Pancreas (tissue), 10 donors: ENCODE data around the gene TMEM54. TPM values are rescaled to one million over a fixed set of nuclear protein-coding genes. Genes with fewer than 3 reads are reported as not detected.

Experiments used
- ATAC-seq, 4 donors: fragments of 200-7000 bp; cut with Tn5 transposase; one replicate each; pipeline versions ENCODE4 v1.8.0 to v1.9.1; 2020; ENCODE audit warnings: mild to moderate bottlenecking in 4 of 4, moderate library complexity in 4 of 4
- DNase-seq, 6 donors: peaks; one replicate each; pipeline ENCODE4 v3.0.0-alpha.2; 2020
- FAIRE-seq: peaks from 2 replicates; lab custom pipeline; 2012; peaks lifted over from hg19 to GRCh38; lab: Jason Lieb, UNC
- H3K27ac ChIP-seq, 4 donors: fragments of 200-600 bp; sonication (generic); 1 replicate in 3 of 4; 2 replicates in 1 of 4; pipeline versions ENCODE4 v1.5.0 to v1.8.0; 2020
- H3K27me3 ChIP-seq, 4 donors: fragments of 200-600 bp; one replicate each; pipeline ENCODE4 v1.8.0; 2021
- H3K36me3 ChIP-seq, 3 donors: fragments of 200-600 bp; sonication (generic) in 1 of 3; one replicate each; pipeline versions ENCODE4 v1.5.0 to v1.8.0; 2020 to 2021
- H3K4me1 ChIP-seq, 3 donors: fragments of 200-600 bp; one replicate each; pipeline ENCODE4 v1.8.0; 2021
- H3K4me3 ChIP-seq, 4 donors: fragments of 200-600 bp; sonication (generic) in 2 of 4; one replicate each; pipeline versions ENCODE4 v1.5.0 to v1.8.0; 2020 to 2021
- H3K9me3 ChIP-seq, 4 donors: fragments of 200-600 bp; one replicate each; pipeline ENCODE4 v1.8.0; 2021
- CTCF ChIP-seq, 4 donors: fragments of 200-600 bp; sonication (generic) in 3 of 4; IDR thresholded peaks; one replicate each; pipeline versions ENCODE4 v1.5.0 to v1.8.0; 2021; ENCODE audit warnings: antibody characterized with exemption in 4 of 4
- WGBS, 2 donors: extraction: QIAGEN DNeasy Blood & Tissue Kit; methylation state at CpG; one replicate each; pipeline ENCODE4 v1.1.7; 2013; 5-methylcytosine and 5-hydroxymethylcytosine counted together
- intact Hi-C, 3 donors: fragments of 100-400 bp; cut with DNase I; formaldehyde crosslinking; loops; one replicate each; pipeline versions ENCODE4 v1.11.1 to v1.14.2; 2022
- polyA plus RNA-seq, 2 donors: library from polyadenylated mRNA; stranded (reverse); fragments of 200-250 nt; gene quantifications; one replicate each; pipeline ENCODE4 v1.2.3, GENCODE V29; 2013
- total RNA-seq, 6 donors: library from RNA; stranded (reverse); fragmentation: NEBNext Ultra II Directional in 4 of 6; extraction: Animal tissue kit (Norgen Biotek cat#: 25700) in 4 of 6; gene quantifications; one replicate each; pipeline versions ENCODE4 v1.2.1 to v1.2.4, GENCODE V29; 2021 to 2023
- donor health status: healthy with polysubstance abuse.
- donor health status: DM: no; HTN: no; CAD: no; lungs with moderate emphysema.
- donor health status: DM: no; HTN: no; CAD: no.
- donor health status: control.
- donor health status: control.
- donor health status: Bipolar disorder and iron deficiency.
- donor health status: DM: yes; HTN: yes; CAD: no.
- donor health status: DM: no; HTN: no; CAD: no.
- donor health status: DM: no; HTN: no; CAD: no.
- donor health status: DM: yes; HTN: yes; CAD: no.

The TMEM54 gene
- total and polyA plus RNA-seq, 8 donors, result 11.9 to 39.5 (median 23.6) TPM

GRCh38 chr1:32898056-32898455 lies 3.1 kb downstream of the TMEM54 start:
- Histone ChIP-seq H3K9me3 (no peaks in the 10 kb centered on the region), H3K4me3 (no peak overlapping the region), H3K36me3 (no peaks in the 10 kb centered on the region), H3K4me1 (peaks cover 0 to 3% (median 3%) of the 10 kb centered on the region in 3 donors), H3K27me3 (no peaks in the 10 kb centered on the region), H3K27ac (no peak overlapping the region)
- intact Hi-C loops, result no loop called here
- no peak for ATAC-seq
- no peak for FAIRE-seq
- DNase-seq, result peak in 1 of 6 donors; percentile 30
- 92 to 95% methylated on average over 9 of the region's 9 CpGs for WGBS, 2 donors
- no peak for TF ChIP-seq CTCF (IDR thresholded peaks at IDR 0.05)

GRCh38 chr1:32897082-32898049 lies 3.8 kb downstream of the TMEM54 start:
- no peaks in the 10 kb centered on the region for H3K9me3 ChIP-seq
- peaks cover 0 to 6% (median 3%) of the 10 kb centered on the region in 3 donors for H3K4me1 ChIP-seq
- intact Hi-C loops, result no loop called here
- no peak overlapping the region for H3K27ac ChIP-seq
- H3K36me3 ChIP-seq, result no peaks in the 10 kb centered on the region
- peak in 2 of 6 donors; percentile 17 to 26 for DNase-seq
- H3K4me3 ChIP-seq, result no peak overlapping the region
- FAIRE-seq, result no peak
- H3K27me3 ChIP-seq, result no peaks in the 10 kb centered on the region
- TF ChIP-seq CTCF (IDR thresholded peaks at IDR 0.05), result no peak
- 77 to 82% methylated on average over 11 of the region's 11 CpGs for WGBS, 2 donors
- no peak for ATAC-seq

GRCh38 chr1:32896451-32896850 lies 4.7 kb downstream of the TMEM54 start:
- Histone ChIP-seq H3K27me3 (no peaks in the 10 kb centered on the region), H3K36me3 (no peaks in the 10 kb centered on the region), H3K27ac (no peak overlapping the region), H3K4me1 (peaks cover 0 to 6% (median 3%) of the 10 kb centered on the region in 3 donors), H3K9me3 (no peaks in the 10 kb centered on the region), H3K4me3 (no peak overlapping the region)
- no peak for ATAC-seq
- TF ChIP-seq CTCF (IDR thresholded peaks at IDR 0.05), result no peak
- 70 to 75% methylated on average over 5 of the region's 5 CpGs for WGBS, 2 donors
- intact Hi-C loops, result no loop called here
- peak in 2 of 6 donors; percentile 33 to 44 for DNase-seq
- no peak for FAIRE-seq

GRCh38 chr1:32895325-32896215 lies 5.6 kb downstream of the TMEM54 start:
- DNase-seq, result peak in 2 of 6 donors; percentile 52 to 59
- intact Hi-C loops, result no loop called here
- Histone ChIP-seq H3K9me3 (no peaks in the 10 kb centered on the region), H3K36me3 (no peaks in the 10 kb centered on the region), H3K4me3 (no peak overlapping the region), H3K27me3 (no peaks in the 10 kb centered on the region), H3K27ac (no peak overlapping the region), H3K4me1 (peaks cover 0 to 5% (median 1%) of the 10 kb centered on the region in 3 donors)
- no peak for TF ChIP-seq CTCF (IDR thresholded peaks at IDR 0.05)
- FAIRE-seq, result no peak
- 91 to 95% methylated on average over 24 to 26 of the region's 26 CpGs for WGBS, 2 donors
- ATAC-seq, result no peak
